Thoracic aorta (tissue), 2 donors: ENCODE results near the gene HIP1R. TPM values are rescaled to one million over a fixed set of nuclear protein-coding genes. Genes with fewer than 3 reads are reported as not detected.
"Not testable (repeated sequence)": the region's sequence is repeated elsewhere in the genome, so short reads cannot be mapped to it uniquely, and the experiment has no call there.

ENCODE experiments used
- ATAC-seq: fragments of 150-250 bp; one replicate; pipeline ENCODE4 v1.8.0; 2017; ENCODE audit warnings: low read depth; ENCODE audit not compliant: insufficient number of reproducible peaks, low FRiP score
- DNase-seq: peaks from one replicate; pipeline ENCODE4 v3.0.0-alpha.2; 2020; ENCODE audit warnings: low spot score
- H3K27ac ChIP-seq, 2 donors: fragments of 200-600 bp; sonication (generic); 1 replicate in 1 of 2; 2 replicates in 1 of 2; pipeline ENCODE4 v1.5.1; 2016; ENCODE audit warnings: mild to moderate bottlenecking in 2 of 2, moderate library complexity in 2 of 2
- H3K27me3 ChIP-seq: fragments of 200-600 bp; sonication (generic); replicated peaks from 2 replicates; pipeline ENCODE4 v1.6.0; 2016; ENCODE audit warnings: mild to moderate bottlenecking; ENCODE audit not compliant: insufficient read depth
- H3K36me3 ChIP-seq: fragments of 200-600 bp; sonication (generic); one replicate; pipeline ENCODE4 v1.5.1; 2016
- H3K4me1 ChIP-seq, 2 donors: fragments of 200-600 bp; sonication (generic); 1 replicate in 1 of 2; 2 replicates in 1 of 2; pipeline versions ENCODE4 v1.5.1 to v1.6.0; 2016; ENCODE audit warnings: low read depth in 2 of 2, mild to moderate bottlenecking in 1 of 2; ENCODE audit not compliant: control insufficient read depth in 1 of 2
- H3K4me3 ChIP-seq: fragments of 200-600 bp; sonication (generic); 2 replicates; pipeline ENCODE4 v1.5.1; 2016; ENCODE audit warnings: mild to moderate bottlenecking
- H3K9me3 ChIP-seq: fragments of 200-600 bp; sonication (generic); 2 replicates; pipeline ENCODE4 v1.5.1; 2016
- CTCF ChIP-seq: fragments of 200-600 bp; sonication (generic); IDR thresholded peaks from one replicate; pipeline ENCODE4 v1.5.1; 2019; ENCODE audit warnings: antibody characterized with exemption
- total RNA-seq, 2 donors: library from RNA; depleted of rRNA; stranded (reverse); fragments of >200 nt; gene quantifications; one replicate each; pipeline versions ENCODE4 v1.1.0 to v1.2.3, GENCODE V29; 2016

Gene HIP1R
- total RNA-seq, 2 donors from 2014 or later: 109 to 131 TPM

GRCh38 chr12:122899887-122900286, 64.6 kb downstream of the HIP1R start:
- H3K4me1 ChIP-seq: peaks cover 0 to 2% of the 10 kb centered on the region in 2 donors
- no peak overlapping the region for H3K4me3 ChIP-seq
- H3K36me3 ChIP-seq: no peaks in the 10 kb centered on the region
- TF ChIP-seq CTCF: no peak
- H3K27ac ChIP-seq: no peak overlapping the region
- H3K27me3 ChIP-seq: no peaks in the 10 kb centered on the region
- H3K9me3 ChIP-seq: no peaks in the 10 kb centered on the region
- ATAC-seq (no peak), DNase-seq (no peak)

- H3K4me3 ChIP-seq: no peak overlapping the region
- no peak for TF ChIP-seq CTCF
- no peaks in the 10 kb centered on the region for H3K4me1 ChIP-seq
- no peak for DNase-seq
- no peak for ATAC-seq
- no peaks in the 10 kb centered on the region for H3K36me3 ChIP-seq
- H3K27ac ChIP-seq: no peak overlapping the region
- no peaks in the 10 kb centered on the region for H3K27me3 ChIP-seq
- no peaks in the 10 kb centered on the region for H3K9me3 ChIP-seq
Measured at GRCh38 chr12:122902854-122903692, 67.8 kb downstream of the HIP1R start.

GRCh38 chr12:122903693-122904034, 68.4 kb downstream of the HIP1R start:
- ATAC-seq (no peak), DNase-seq (no peak)
- H3K4me3 ChIP-seq: no peak overlapping the region
- H3K9me3 ChIP-seq: no peaks in the 10 kb centered on the region
- no peaks in the 10 kb centered on the region for H3K4me1 ChIP-seq
- TF ChIP-seq CTCF: no peak
- no peaks in the 10 kb centered on the region for H3K36me3 ChIP-seq
- no peak overlapping the region for H3K27ac ChIP-seq
- H3K27me3 ChIP-seq: no peaks in the 10 kb centered on the region

- DNase-seq, H3K27ac ChIP-seq, H3K4me3 ChIP-seq, H3K27me3 ChIP-seq, H3K9me3 ChIP-seq, H3K36me3 ChIP-seq, ATAC-seq, H3K4me1 ChIP-seq: not testable (repeated sequence)
Measured at GRCh38 chr12:122905258-122905657, 70.0 kb downstream of the HIP1R start.

GRCh38 chr12:122908915-122909314, 73.7 kb downstream of the HIP1R start:
- H3K27me3 ChIP-seq: no peaks in the 10 kb centered on the region
- no peak overlapping the region for H3K4me3 ChIP-seq
- no peak for TF ChIP-seq CTCF
- no peak for DNase-seq
- no peaks in the 10 kb centered on the region for H3K36me3 ChIP-seq
- H3K27ac ChIP-seq: no peak overlapping the region
- H3K4me1 ChIP-seq: no peaks in the 10 kb centered on the region
- H3K9me3 ChIP-seq: no peaks in the 10 kb centered on the region
- ATAC-seq: no peak
